Retinal pigment epithelial cell (primary cell): ENCODE data around the gene ST6GALNAC1.

ENCODE experiments used
- DNase-seq: peaks from one replicate; pipeline ENCODE4 v3.0.0-alpha.2; 2010; ENCODE audit warnings: low read depth
- H3K4me3 ChIP-seq: 2 replicates; pipeline ENCODE4 v1.5.1; 2011; ENCODE audit warnings: mild to moderate bottlenecking, low read length, control low read depth, moderate library complexity
- TF ChIP-seq, protein P1 (sequence below): conservative IDR thresholded peaks from 2 replicates; pipeline ENCODE4 v1.5.1; 2011; ENCODE audit warnings: low read depth, low read length, control low read depth, inconsistent platforms

Gene ST6GALNAC1

DNA sequence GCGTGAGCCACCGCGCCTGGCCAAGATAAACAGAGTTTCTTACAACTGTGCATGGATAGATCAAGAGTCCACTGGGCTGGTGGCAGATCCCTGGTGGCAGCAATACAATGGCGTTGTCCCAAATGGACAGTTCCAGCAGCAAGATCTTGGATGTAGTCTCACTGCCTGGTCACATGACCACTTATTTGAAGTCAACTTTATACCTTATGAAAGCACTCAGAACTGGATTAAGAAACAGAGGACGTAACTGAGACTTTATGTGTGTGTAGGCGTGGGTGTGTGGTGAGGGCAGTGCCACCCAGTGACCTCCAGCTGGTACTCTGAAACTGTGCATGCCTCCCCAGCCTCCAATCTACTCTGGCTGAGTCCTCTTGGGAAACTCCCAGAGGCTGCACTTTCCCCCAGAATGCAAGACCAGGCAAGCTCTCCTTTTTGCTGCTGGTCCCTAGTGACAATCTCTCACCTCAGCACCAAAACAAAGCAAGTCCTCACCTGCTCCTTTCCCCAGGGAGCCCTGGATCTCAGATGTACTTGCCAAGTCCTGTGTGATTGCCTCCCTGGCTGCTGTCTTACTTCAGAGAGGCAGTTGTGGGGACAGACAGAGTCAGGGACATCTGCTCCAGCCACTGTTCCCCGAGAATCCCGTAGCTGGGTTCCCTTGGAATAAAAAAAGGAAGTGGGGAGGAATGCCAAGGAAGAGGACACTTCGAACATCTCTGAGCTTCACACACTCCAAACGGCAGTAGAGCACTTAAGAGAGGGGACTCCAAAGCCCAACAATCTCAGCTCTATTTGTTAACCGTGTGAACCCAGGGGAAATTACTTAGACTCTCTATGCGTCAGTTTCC is 46.2 kb downstream of the ST6GALNAC1 start:
- H3K4me3 ChIP-seq, result no peak overlapping the region
- TF ChIP-seq, protein P1, sequence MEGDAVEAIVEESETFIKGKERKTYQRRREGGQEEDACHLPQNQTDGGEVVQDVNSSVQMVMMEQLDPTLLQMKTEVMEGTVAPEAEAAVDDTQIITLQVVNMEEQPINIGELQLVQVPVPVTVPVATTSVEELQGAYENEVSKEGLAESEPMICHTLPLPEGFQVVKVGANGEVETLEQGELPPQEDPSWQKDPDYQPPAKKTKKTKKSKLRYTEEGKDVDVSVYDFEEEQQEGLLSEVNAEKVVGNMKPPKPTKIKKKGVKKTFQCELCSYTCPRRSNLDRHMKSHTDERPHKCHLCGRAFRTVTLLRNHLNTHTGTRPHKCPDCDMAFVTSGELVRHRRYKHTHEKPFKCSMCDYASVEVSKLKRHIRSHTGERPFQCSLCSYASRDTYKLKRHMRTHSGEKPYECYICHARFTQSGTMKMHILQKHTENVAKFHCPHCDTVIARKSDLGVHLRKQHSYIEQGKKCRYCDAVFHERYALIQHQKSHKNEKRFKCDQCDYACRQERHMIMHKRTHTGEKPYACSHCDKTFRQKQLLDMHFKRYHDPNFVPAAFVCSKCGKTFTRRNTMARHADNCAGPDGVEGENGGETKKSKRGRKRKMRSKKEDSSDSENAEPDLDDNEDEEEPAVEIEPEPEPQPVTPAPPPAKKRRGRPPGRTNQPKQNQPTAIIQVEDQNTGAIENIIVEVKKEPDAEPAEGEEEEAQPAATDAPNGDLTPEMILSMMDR, result no peak
- DNase-seq, result no peak

DNA sequence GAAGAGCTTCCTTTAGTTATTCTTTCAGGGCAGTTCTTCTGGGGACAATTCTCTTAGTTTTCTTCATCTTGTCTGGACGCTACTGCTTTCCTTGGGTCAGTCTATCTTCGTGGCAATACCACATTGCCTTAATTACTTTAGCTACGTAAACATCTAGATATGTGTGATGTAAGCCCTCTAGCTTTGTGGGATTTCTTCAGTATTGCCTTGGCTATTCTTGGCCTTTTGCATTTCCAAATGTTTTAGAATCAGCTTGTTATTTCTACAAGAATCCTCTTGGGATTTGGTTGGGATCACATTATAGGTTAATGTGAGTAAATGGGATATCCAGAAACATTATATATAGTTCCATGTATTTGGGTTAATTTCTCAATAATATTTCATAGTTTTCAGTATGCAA is 48.9 kb downstream of the ST6GALNAC1 start:
- no peak overlapping the region for H3K4me3 ChIP-seq
- TF ChIP-seq, protein P1, result no peak
- DNase-seq, result no peak

DNA sequence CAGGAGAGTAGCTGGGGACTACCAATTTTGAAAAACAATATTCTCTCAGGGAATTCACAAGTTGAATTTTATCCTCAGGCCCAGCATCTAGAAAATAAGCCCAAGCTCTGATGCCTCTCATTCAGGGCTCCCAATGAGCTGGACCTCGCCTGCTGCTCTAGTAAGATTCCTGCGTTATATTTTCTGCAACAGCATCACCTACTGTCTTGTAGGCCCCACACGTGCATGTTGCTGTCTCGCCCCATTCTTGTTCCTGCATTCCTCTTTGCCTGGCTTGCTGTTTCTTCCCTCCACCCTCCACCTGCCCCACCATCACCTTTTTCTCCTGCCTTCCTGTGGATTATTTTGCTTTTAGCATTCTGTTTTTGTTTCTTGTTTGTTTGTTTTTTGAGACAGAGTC is 49.6 kb downstream of the ST6GALNAC1 start:
- no peak for DNase-seq
- H3K4me3 ChIP-seq, result no peak overlapping the region
- TF ChIP-seq, protein P1, result no peak

DNA sequence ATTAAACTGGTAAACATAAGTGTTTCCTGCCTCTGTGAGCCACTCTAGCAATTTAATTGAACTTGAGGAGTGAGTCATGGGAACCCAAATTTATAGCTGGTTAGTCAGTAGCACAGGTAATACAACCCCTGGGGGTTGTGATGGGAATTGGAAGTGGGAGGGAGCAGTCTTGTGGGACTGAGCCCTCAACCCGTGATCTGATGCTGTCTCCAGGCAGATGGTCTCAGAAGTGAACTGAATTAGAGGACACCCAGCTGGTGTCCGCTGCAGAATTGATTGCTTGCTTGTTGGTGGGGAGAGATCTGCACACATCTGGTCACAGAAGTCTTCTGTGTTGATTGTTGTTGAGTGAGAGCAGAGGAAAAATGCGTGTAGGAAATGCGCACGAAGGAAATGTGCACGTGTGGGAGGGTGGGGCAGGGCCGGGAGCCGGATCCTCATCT is 50.2 kb downstream of the ST6GALNAC1 start:
- TF ChIP-seq, protein P1, result no peak
- no peak overlapping the region for H3K4me3 ChIP-seq
- no peak for DNase-seq

DNA sequence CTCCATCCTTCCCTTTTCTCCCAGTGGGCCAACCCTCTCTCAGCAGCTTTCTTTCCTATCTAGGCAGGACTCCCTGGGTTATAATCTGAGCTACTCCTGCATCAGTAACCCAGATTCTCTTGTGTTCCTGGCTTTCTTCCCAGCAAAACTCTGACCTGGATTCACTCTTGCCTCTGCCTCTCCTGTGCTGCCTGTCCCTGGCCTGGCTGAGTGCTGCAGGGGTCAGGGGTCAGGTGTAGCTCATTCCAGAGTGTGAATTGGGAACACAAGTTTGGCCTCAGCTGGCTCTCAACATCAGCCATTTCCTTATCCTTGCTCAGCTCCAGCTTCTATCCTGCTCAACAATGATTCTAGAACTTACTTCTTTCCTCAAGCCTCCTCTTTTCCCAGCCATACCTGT is 55.4 kb downstream of the ST6GALNAC1 start:
- TF ChIP-seq, protein P1, result no peak
- DNase-seq, result no peak
- no peak overlapping the region for H3K4me3 ChIP-seq

DNA sequence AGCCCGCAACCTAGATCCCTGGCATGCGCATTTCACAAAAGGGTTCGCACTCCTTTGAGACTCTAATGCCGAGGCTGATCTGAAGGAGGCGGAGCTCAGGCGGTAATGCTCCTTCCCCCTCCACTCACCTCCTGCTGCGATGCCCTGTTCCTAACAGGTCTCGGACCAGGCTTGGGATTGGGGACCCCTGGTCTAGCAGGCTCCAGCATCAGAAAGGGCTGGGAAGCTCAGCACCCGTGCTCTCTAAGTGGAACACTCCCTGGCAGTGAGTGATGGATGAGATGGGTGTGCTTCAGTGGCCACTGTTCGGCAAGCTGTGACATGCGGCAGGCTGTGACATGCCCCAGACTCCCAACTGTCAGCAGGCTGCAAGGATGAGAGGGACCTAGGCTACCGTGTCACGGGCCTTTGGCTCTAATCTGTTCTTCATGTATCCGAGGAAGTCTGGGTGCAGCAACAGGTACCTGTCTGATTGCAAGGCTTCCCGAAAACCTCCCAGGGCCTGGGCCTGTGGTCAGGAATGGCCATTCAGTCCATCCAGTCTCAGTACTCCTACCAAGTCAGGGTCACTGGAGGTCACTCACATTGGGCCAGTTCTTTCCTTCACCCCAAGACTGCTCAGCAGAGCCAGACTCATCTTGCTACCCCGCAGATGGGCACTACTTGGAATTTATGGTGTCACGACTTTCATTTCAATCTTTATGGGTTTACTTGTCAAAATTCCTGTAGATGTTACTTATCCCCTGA is 56.6 kb downstream of the ST6GALNAC1 start:
- TF ChIP-seq, protein P1, result no peak
- DNase-seq, result no peak
- H3K4me3 ChIP-seq, result no peak overlapping the region
